ENCODE data around the gene DOCK1. TPM values are rescaled to one million over a fixed set of nuclear protein-coding genes. Genes with fewer than 3 reads are reported as not detected.

DOCK1 gene
- polyA plus RNA-seq, 1 of the 3 experiments (the other 2 are of a cell fraction): 15.5 TPM

DNA sequence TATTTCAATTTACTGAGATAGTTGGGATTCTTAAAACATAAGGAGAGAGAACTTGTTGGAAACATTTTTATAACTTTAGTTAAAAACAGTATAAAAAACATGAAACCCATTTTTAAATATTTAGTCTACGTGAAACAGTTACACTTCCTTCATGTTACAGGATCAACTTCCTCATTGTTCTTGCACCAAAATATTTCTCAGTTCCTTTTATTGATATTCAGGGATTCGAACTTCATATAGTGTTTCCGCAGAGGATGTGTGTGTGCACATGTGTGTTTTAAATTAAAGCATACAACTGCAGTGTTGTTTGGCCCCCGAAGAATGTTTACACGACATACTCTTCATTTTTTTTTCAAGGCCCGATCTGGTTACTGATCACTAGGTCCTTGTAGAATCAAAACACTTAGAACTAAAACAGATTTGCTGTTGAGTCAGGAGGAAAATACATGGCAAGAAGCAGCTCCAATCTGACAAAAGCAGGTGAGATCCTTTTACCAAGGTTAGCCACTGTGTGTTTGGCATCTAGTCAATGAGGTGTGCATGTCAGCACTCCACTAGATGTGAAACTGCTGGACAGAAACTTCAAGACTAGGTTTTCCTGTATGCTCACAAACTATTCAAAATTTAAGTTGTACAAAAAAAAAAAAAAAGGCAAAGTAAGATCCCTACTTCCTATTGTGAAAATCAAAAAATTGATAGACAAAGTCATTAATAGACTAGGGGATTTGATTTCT, 230.8 kb downstream of the DOCK1 start:
- Histone ChIP-seq H3K79me2 (ENCODE audit: insufficient read depth) (no peaks in the 10 kb centered on the region; the same call in 1 of the 2 replicates), H3K9ac (no peak overlapping the region), H3K4me3 (ENCODE audit: low read depth in 2 of 2, low read length in 1 of 2) (no peak overlapping the region), H3K36me3 (replicated peaks in 1 of 2; ENCODE audit: control insufficient read depth in 1 of 2, insufficient read depth in 2 of 2, low read length in 1 of 2) (peaks cover 17 to 18% of the 10 kb centered on the region in 2 experiments), H4K20me1 (ENCODE audit: insufficient read depth) (no peaks in the 10 kb centered on the region), H2AFZ (ENCODE audit: low read depth) (no peak overlapping the region), H3F3A (replicated peaks; ENCODE audit: insufficient read depth) (no peaks in the 10 kb centered on the region), H3K27me3 (ENCODE audit: insufficient read depth) (no peaks in the 10 kb centered on the region), H3K4me1 (ENCODE audit: control insufficient read depth in 1 of 2, insufficient read depth in 2 of 2, low read depth in 1 of 2, low read length in 1 of 2) (no peaks in the 10 kb centered on the region), H3K9me3 (no peaks in the 10 kb centered on the region), H3K9me2 (no peaks in the 10 kb centered on the region), H3K27ac (ENCODE audit: low read depth in 2 of 2, low read length in 1 of 2) (no peak overlapping the region), H3K4me2 (no peak overlapping the region)
- DNase-seq: no peak
- 99% methylated on average over 6 of the region's 6 CpGs for WGBS (ENCODE audit: low lambda C conversion rate)
- no peak for TF ChIP-seq EP300 (IDR thresholded peaks at IDR 0.05; ENCODE audit: borderline replicate concordance in 1 of 2, low read depth in 1 of 2, low read length in 1 of 2)
- TF ChIP-seq MXI1 (IDR thresholded peaks at IDR 0.05; ENCODE audit: low read depth, low read length): no peak
- TF ChIP-seq NRF1 (IDR thresholded peaks at IDR 0.05; ENCODE audit: low read depth, low read length): no peak
- no peak for TF ChIP-seq CHD2 (IDR thresholded peaks at IDR 0.05; ENCODE audit: low read length, partially characterized antibody)
- TF ChIP-seq TCF12 (IDR thresholded peaks at IDR 0.05): no peak
- TF ChIP-seq FOXM1 (IDR thresholded peaks at IDR 0.05; ENCODE audit: low read depth): no peak
- TF ChIP-seq SIN3A (IDR thresholded peaks at IDR 0.05; ENCODE audit: borderline replicate concordance, low read depth, low read length): no peak
- TF ChIP-seq, protein P1, sequence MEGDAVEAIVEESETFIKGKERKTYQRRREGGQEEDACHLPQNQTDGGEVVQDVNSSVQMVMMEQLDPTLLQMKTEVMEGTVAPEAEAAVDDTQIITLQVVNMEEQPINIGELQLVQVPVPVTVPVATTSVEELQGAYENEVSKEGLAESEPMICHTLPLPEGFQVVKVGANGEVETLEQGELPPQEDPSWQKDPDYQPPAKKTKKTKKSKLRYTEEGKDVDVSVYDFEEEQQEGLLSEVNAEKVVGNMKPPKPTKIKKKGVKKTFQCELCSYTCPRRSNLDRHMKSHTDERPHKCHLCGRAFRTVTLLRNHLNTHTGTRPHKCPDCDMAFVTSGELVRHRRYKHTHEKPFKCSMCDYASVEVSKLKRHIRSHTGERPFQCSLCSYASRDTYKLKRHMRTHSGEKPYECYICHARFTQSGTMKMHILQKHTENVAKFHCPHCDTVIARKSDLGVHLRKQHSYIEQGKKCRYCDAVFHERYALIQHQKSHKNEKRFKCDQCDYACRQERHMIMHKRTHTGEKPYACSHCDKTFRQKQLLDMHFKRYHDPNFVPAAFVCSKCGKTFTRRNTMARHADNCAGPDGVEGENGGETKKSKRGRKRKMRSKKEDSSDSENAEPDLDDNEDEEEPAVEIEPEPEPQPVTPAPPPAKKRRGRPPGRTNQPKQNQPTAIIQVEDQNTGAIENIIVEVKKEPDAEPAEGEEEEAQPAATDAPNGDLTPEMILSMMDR (IDR thresholded peaks at IDR 0.05): no peak
- no peak for TF ChIP-seq TEAD4 (IDR thresholded peaks at IDR 0.05; ENCODE audit: borderline replicate concordance, insufficient read depth)
- no peak for TF ChIP-seq YY1 (IDR thresholded peaks at IDR 0.05; ENCODE audit: low read depth)
- TF ChIP-seq FOSL2 (IDR thresholded peaks at IDR 0.05; ENCODE audit: borderline replicate concordance, low read depth): no peak
- TF ChIP-seq JUND (IDR thresholded peaks at IDR 0.05): no peak
- TF ChIP-seq RFX5 (IDR thresholded peaks at IDR 0.05; ENCODE audit: low read length): no peak
- no peak for TF ChIP-seq EZH2phosphoT487 (IDR thresholded peaks at IDR 0.05; ENCODE audit: borderline replicate concordance, low read depth)
- no peak for TF ChIP-seq FOXJ3 (CRISPR knock-in tag; IDR thresholded peaks at IDR 0.05)
- TF ChIP-seq RAD21 (IDR thresholded peaks at IDR 0.05; ENCODE audit: low read length): no peak
- TF ChIP-seq, protein P2, sequence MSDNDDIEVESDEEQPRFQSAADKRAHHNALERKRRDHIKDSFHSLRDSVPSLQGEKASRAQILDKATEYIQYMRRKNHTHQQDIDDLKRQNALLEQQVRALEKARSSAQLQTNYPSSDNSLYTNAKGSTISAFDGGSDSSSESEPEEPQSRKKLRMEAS (IDR thresholded peaks at IDR 0.05; ENCODE audit: low read depth): no peak
- no peak for TF ChIP-seq SMC3 (IDR thresholded peaks at IDR 0.05; ENCODE audit: low read depth, low read length)
- TF ChIP-seq, protein P3, sequence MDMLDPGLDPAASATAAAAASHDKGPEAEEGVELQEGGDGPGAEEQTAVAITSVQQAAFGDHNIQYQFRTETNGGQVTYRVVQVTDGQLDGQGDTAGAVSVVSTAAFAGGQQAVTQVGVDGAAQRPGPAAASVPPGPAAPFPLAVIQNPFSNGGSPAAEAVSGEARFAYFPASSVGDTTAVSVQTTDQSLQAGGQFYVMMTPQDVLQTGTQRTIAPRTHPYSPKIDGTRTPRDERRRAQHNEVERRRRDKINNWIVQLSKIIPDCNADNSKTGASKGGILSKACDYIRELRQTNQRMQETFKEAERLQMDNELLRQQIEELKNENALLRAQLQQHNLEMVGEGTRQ (IDR thresholded peaks at IDR 0.05; ENCODE audit: borderline replicate concordance, low read depth, low read length): no peak
- ChIA-PET CTCF (no interaction called here), POLR2A (no interaction called here)

Measured in SK-N-SH (cell line).